Keratinocyte (primary cell): ENCODE data around the gene FBLN5.

Experiments
- EZH2 ChIP-seq: IDR thresholded peaks from one replicate; pipeline ENCODE4 v1.6.1; 2012; ENCODE audit warnings: inconsistent platforms, mild to moderate bottlenecking, low read length, moderate library complexity
- TF ChIP-seq, protein P1 (sequence below), 3 experiments: IDR thresholded peaks in 1 of 3; conservative IDR thresholded peaks in 1 of 3; optimal IDR thresholded peaks in 1 of 3; 2 replicates in 2 of 3; 3 replicates in 1 of 3; pipeline versions ENCODE3 to v1.5.1; 2011; ENCODE audit warnings: low read length in 3 of 3, mild to moderate bottlenecking in 3 of 3, moderate library complexity in 2 of 3, control low read depth in 1 of 3, inconsistent platforms in 1 of 3; ENCODE audit not compliant: insufficient read depth in 2 of 3; ENCODE audit errors: extremely low read depth in 1 of 3

DNA sequence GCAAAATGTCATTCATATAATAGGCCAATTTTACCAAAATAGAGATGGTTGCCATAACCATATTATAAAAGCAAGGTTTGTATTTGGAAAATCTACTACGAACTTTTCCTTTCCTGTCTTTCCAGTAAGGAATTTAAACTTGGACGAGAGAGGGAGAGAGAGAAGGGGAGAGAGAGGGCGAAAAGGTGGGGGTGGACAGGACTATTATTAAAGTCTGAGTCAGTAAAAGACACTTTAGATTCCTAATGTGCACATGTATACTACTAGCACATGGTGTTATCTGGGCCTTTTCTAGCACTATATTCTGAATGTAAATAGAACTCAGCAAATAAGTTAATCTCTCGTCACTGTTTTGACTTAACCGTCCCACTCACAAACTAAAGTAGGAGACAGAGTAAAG is 30.4 kb upstream of the FBLN5 start:
- TF ChIP-seq, protein P1, sequence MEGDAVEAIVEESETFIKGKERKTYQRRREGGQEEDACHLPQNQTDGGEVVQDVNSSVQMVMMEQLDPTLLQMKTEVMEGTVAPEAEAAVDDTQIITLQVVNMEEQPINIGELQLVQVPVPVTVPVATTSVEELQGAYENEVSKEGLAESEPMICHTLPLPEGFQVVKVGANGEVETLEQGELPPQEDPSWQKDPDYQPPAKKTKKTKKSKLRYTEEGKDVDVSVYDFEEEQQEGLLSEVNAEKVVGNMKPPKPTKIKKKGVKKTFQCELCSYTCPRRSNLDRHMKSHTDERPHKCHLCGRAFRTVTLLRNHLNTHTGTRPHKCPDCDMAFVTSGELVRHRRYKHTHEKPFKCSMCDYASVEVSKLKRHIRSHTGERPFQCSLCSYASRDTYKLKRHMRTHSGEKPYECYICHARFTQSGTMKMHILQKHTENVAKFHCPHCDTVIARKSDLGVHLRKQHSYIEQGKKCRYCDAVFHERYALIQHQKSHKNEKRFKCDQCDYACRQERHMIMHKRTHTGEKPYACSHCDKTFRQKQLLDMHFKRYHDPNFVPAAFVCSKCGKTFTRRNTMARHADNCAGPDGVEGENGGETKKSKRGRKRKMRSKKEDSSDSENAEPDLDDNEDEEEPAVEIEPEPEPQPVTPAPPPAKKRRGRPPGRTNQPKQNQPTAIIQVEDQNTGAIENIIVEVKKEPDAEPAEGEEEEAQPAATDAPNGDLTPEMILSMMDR (optimal IDR thresholded peaks at IDR 0.05 in 1 of 3, IDR thresholded peaks at IDR 0.05 in 1 of 3, conservative IDR thresholded peaks at IDR 0.05 in 1 of 3; ENCODE audit: extremely low read depth in 1 of 3, insufficient read depth in 2 of 3, low read length in 3 of 3) = no peak
- no peak for TF ChIP-seq EZH2
